ENCODE data around the gene FGA. TPM values are rescaled to one million over a fixed set of nuclear protein-coding genes. Genes with fewer than 3 reads are reported as not detected.

The FGA gene
- total RNA-seq, 1 donor from 2014 or later, result not detected

- TF ChIP-seq CTCF (conservative IDR thresholded peaks at IDR 0.05; ENCODE audit: low read depth, low read length), result no peak
- H3K4me3 ChIP-seq (ENCODE audit: low read depth, low read length), result no peak overlapping the region
- DNase-seq (ENCODE audit: low read depth), result no peak
These were observed 995 bp downstream of the FGA start for GRCh38 chr4:154589296-154590197.

- H3K4me3 ChIP-seq (ENCODE audit: low read depth, low read length), result no peak overlapping the region
- TF ChIP-seq CTCF (conservative IDR thresholded peaks at IDR 0.05; ENCODE audit: low read depth, low read length), result no peak
- no peak for DNase-seq (ENCODE audit: low read depth)
These were observed 2.3 kb downstream of the FGA start for GRCh38 chr4:154588198-154588597.

- DNase-seq (ENCODE audit: low read depth), result no peak
- H3K4me3 ChIP-seq (ENCODE audit: low read depth, low read length), result no peak overlapping the region
- no peak for TF ChIP-seq CTCF (conservative IDR thresholded peaks at IDR 0.05; ENCODE audit: low read depth, low read length)
These were observed 4.1 kb downstream of the FGA start for GRCh38 chr4:154586296-154587033.

- DNase-seq (ENCODE audit: low read depth), result no peak
- no peak overlapping the region for H3K4me3 ChIP-seq (ENCODE audit: low read depth, low read length)
- TF ChIP-seq CTCF (conservative IDR thresholded peaks at IDR 0.05; ENCODE audit: low read depth, low read length), result no peak
These were observed 5.0 kb downstream of the FGA start for GRCh38 chr4:154585369-154586018.

GRCh38 chr4:154584259-154584658, 6.3 kb downstream of the FGA start:
- H3K4me3 ChIP-seq (ENCODE audit: low read depth, low read length), result no peak overlapping the region
- DNase-seq (ENCODE audit: low read depth), result no peak
- TF ChIP-seq CTCF (conservative IDR thresholded peaks at IDR 0.05; ENCODE audit: low read depth, low read length), result no peak

- TF ChIP-seq CTCF (conservative IDR thresholded peaks at IDR 0.05; ENCODE audit: low read depth, low read length), result no peak
- H3K4me3 ChIP-seq (ENCODE audit: low read depth, low read length), result no peak overlapping the region
- DNase-seq (ENCODE audit: low read depth), result no peak
These were observed 6.9 kb downstream of the FGA start for GRCh38 chr4:154583677-154584076.
